B cell (primary cell): Measurements from ENCODE around the gene ZNF384.

Experiments used
- EZH2 ChIP-seq: IDR thresholded peaks from 2 replicates; pipeline ENCODE4 v1.6.1; 2012; ENCODE audit warnings: borderline replicate concordance, low read depth, mild to moderate bottlenecking, moderate library complexity, low read length; ENCODE audit not compliant: insufficient read depth, poor library complexity, severe bottlenecking
- TF ChIP-seq, protein P1 (sequence below): fragments of 200-600 bp; IDR thresholded peaks from one replicate; pipeline ENCODE4 v1.8.0; 2022; ENCODE audit warnings: antibody characterized with exemption, mild to moderate bottlenecking

DNA sequence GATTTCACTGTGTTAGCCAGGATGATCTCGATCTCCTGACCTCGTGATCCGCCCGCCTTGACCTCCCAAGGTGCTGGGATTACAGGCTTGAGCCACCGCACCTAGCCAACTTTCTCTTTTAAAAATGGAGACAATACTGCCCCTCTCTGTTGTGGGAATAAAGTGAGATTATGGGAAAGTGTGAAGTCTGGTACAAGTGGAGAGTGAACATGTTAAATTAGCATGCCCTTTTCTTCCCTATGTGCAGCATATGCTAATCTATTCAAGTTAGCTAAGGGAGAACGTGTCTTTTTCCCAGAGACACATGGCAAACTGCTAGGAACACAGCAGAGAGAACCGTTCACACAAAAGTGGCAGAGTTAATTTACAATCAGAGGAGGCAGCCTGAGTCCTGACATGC, 36.2 kb upstream of the ZNF384 start:
- TF ChIP-seq, protein P1, sequence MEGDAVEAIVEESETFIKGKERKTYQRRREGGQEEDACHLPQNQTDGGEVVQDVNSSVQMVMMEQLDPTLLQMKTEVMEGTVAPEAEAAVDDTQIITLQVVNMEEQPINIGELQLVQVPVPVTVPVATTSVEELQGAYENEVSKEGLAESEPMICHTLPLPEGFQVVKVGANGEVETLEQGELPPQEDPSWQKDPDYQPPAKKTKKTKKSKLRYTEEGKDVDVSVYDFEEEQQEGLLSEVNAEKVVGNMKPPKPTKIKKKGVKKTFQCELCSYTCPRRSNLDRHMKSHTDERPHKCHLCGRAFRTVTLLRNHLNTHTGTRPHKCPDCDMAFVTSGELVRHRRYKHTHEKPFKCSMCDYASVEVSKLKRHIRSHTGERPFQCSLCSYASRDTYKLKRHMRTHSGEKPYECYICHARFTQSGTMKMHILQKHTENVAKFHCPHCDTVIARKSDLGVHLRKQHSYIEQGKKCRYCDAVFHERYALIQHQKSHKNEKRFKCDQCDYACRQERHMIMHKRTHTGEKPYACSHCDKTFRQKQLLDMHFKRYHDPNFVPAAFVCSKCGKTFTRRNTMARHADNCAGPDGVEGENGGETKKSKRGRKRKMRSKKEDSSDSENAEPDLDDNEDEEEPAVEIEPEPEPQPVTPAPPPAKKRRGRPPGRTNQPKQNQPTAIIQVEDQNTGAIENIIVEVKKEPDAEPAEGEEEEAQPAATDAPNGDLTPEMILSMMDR = no peak
- TF ChIP-seq EZH2 = no peak
